D721Med (cell line): ENCODE data around the gene CCN5.

Experiments
- DNase-seq: peaks from one replicate; pipeline ENCODE4 v3.0.0; 2011; ENCODE audit warnings: low spot score; ENCODE audit not compliant: insufficient read length
- FAIRE-seq: peaks from 2 replicates; lab custom pipeline; 2011; peaks lifted over from hg19 to GRCh38; lab: Jason Lieb, UNC
- CTCF ChIP-seq: IDR thresholded peaks from 2 replicates; pipeline ENCODE4 v1.5.1; 2012; ENCODE audit warnings: mild to moderate bottlenecking, control low read depth; ENCODE audit not compliant: insufficient read depth; ENCODE audit errors: missing control alignments

Gene CCN5

GRCh38 chr20:44709380-44709779 is 5.8 kb upstream of the CCN5 start:
- FAIRE-seq (no peak), DNase-seq (no peak)

GRCh38 chr20:44709797-44710196 is 5.4 kb upstream of the CCN5 start:
- no peak for TF ChIP-seq CTCF
- FAIRE-seq, result no peak
- no peak for DNase-seq

More at GRCh38 chr20:44709380-44709779, 5.8 kb upstream of the CCN5 start:
- no peak for TF ChIP-seq CTCF

GRCh38 chr20:44711237-44711636 is 3.9 kb upstream of the CCN5 start:
- DNase-seq (no peak), FAIRE-seq (no peak)
- TF ChIP-seq CTCF, result no peak

- no peak for DNase-seq
- FAIRE-seq, result no peak
- TF ChIP-seq CTCF, result no peak
Observed at GRCh38 chr20:44714102-44714700, 968 bp upstream of the CCN5 start.

GRCh38 chr20:44715499-44716308 is 535 bp downstream of the CCN5 start:
- TF ChIP-seq CTCF, result no peak
- DNase-seq (no peak), FAIRE-seq (no peak)

GRCh38 chr20:44716309-44717106 is 1.3 kb downstream of the CCN5 start:
- FAIRE-seq, result no peak
- no peak for DNase-seq
- no peak for TF ChIP-seq CTCF

- DNase-seq, result no peak
- no peak for TF ChIP-seq CTCF
Observed at GRCh38 chr20:44717986-44718385, 2.8 kb downstream of the CCN5 start.

More at GRCh38 chr20:44717986-44718385, 2.8 kb downstream of the CCN5 start:
- no peak for FAIRE-seq
